BJ (cell line): ENCODE measurements around the gene HDGF. TPM values are rescaled to one million over a fixed set of nuclear protein-coding genes. Genes with fewer than 3 reads are reported as not detected.
A peak's percentile ranks its signal among the peaks of the same experiment; 100 is the strongest.

ENCODE experiments used
- CTCF ChIA-PET: fragments of 350-600 bp; formaldehyde crosslinking; extraction: SDS; loops from one replicate; lab custom pipeline; 2021; ENCODE audit warnings: antibody characterized with exemption, inconsistent platforms; lab: Yijun Ruan, JAX
- POLR2A ChIA-PET: fragments of 300-600 bp; sonication (Branson Sonifier 250); formaldehyde crosslinking; extraction: SDS; loops from one replicate; lab custom pipeline; 2021; ENCODE audit warnings: antibody characterized with exemption; lab: Charles Lee
- DNase-seq: peaks from one replicate; pipeline ENCODE4 v3.0.0-alpha.2; 2011; ENCODE audit warnings: low read depth
- H3K27me3 ChIP-seq: 2 replicates; pipeline ENCODE4 v1.6.0; 2011; ENCODE audit warnings: low read length; ENCODE audit not compliant: control insufficient read depth, insufficient read depth
- H3K36me3 ChIP-seq: 2 replicates; pipeline ENCODE4 v1.5.1; 2011; ENCODE audit warnings: low read length; ENCODE audit not compliant: control insufficient read depth, insufficient read depth
- H3K4me3 ChIP-seq: 2 replicates; pipeline ENCODE4 v1.5.1; 2011; ENCODE audit warnings: low read depth, mild to moderate bottlenecking, control low read depth, low read length
- polyA plus RNA-seq: library from polyadenylated mRNA; depleted of rRNA; stranded (reverse); fragments of >200 nt; gene quantifications from 2 replicates; pipeline ENCODE4 v1.2.3, GENCODE V29; 2011
- TF ChIP-seq, protein P1 (sequence below): IDR thresholded peaks from 2 replicates; pipeline ENCODE4 v1.5.1; 2011; ENCODE audit warnings: low read depth, mild to moderate bottlenecking, control low read depth, inconsistent platforms, low read length, moderate library complexity; ENCODE audit not compliant: insufficient read depth

The HDGF gene
- polyA plus RNA-seq, 1 experiment = 179 TPM

DNA sequence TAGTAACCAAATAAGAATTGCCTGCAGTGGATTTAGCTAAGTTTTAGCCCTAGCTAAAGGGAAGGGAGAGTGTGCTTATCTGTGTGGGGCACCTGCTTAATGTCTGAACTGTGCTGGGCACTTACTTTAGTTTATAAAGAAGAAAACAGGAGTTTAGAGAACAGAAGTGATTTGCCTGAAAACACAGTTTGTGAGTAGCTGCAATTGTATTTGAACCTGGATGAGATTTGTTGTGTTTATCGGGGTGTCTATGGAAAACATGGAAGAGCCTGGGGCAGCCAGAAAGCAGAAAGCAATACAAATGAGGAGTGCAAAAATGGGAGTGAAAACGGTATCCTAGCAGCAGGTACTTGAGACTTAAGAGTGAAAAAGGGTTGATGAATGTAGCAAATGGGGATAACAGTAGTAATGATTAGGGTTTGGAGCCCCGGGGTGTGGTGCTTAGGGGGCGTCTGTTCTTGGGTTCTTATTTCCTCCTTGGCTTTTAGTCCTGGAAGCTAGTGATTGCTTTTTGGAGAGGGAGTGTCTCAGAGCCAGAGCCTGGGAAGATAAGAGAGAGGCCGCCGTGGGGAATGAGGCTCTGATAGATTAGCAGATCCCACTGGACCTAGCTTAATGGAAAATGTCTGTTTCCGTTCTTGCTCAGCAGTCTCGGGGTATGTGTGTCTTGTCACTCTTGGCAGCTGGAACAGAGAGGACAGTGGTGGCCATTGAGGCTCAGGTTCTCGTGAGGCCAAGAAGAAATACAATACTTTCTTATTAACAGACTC lies 21.4 kb upstream of the HDGF start:
- POLR2A ChIA-PET = interaction anchor here (0.9 kb wide), 1 partner anchor 65 kb away, joined by 6 read pairs; no protein-coding TSS in a partner anchor
- no peaks in the 10 kb centered on the region for H3K27me3 ChIP-seq
- CTCF ChIA-PET = interaction anchor here (0.9 to 1.2 kb wide), 6 partner anchors 8 to 155 kb away, joined by 3 to 7 read pairs (median 4); partner anchors contain the start of gene LRRC71
- TF ChIP-seq, protein P1, sequence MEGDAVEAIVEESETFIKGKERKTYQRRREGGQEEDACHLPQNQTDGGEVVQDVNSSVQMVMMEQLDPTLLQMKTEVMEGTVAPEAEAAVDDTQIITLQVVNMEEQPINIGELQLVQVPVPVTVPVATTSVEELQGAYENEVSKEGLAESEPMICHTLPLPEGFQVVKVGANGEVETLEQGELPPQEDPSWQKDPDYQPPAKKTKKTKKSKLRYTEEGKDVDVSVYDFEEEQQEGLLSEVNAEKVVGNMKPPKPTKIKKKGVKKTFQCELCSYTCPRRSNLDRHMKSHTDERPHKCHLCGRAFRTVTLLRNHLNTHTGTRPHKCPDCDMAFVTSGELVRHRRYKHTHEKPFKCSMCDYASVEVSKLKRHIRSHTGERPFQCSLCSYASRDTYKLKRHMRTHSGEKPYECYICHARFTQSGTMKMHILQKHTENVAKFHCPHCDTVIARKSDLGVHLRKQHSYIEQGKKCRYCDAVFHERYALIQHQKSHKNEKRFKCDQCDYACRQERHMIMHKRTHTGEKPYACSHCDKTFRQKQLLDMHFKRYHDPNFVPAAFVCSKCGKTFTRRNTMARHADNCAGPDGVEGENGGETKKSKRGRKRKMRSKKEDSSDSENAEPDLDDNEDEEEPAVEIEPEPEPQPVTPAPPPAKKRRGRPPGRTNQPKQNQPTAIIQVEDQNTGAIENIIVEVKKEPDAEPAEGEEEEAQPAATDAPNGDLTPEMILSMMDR = no peak
- no peak for DNase-seq
- H3K4me3 ChIP-seq = no peak overlapping the region
- peaks cover 3% of the 10 kb centered on the region for H3K36me3 ChIP-seq

DNA sequence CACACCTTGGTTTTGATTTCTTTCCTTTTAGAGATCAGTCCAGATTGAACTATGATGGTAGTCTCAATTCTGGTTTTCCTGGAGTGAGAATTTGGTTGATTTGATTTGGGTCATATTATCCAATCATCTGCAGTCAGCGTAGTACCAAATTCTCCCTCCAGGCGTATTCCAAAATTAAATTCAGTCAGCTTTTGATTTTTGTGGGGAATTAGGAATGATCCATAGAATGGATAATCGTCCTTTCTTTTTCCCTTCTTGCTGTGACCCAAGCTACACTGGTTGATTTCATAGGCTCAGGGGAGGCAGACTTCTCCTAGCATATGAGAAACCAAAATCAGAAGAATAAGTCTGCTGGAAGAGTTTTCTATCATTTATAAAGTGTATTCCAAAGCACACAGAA lies 20.7 kb upstream of the HDGF start:
- H3K4me3 ChIP-seq = no peak overlapping the region
- TF ChIP-seq, protein P1 = no peak
- POLR2A ChIA-PET = interaction anchor here (0.9 kb wide), 1 partner anchor 64 kb away, joined by 6 read pairs; no protein-coding TSS in a partner anchor
- peaks cover 3% of the 10 kb centered on the region for H3K36me3 ChIP-seq
- no peaks in the 10 kb centered on the region for H3K27me3 ChIP-seq
- no peak for DNase-seq
- CTCF ChIA-PET = interaction anchor here (0.7 to 2.4 kb wide), 8 partner anchors 9 to 148 kb away, joined by 3 to 15 read pairs (median 3); partner anchors contain the start of gene LRRC71

DNA sequence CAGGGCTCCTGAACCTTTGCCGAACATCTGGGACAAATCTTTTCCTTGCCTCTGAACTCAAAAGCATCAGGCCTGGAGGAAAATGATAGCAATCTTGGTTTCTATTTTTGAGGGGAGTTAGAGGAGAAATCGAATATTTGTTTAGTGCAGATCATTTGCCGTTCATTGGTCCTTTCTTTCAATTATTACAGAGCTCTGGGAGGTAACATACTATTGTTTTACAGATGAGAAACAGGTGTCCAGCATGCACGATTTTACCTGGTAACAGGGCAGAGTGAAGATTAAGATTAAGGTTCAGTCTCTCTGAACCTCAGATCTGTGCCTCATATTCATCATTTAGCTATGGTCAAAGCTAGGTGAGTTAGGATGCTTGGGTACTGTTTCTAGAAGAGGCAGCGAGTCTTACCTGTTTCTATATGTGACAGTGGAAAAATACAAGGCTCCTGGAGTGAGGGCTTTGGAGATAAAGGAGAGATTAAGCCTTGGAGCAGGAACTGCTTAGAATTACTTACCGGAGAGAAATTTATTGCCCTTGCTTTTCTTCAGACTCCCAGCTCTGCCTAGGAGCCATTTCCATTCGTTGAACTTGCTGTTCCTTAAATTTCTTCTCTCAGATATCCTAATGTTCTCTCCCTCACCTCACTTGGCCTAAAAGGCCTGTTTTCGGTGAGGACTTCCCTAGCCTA lies 17.3 kb upstream of the HDGF start:
- ChIA-PET CTCF (interaction anchor here (1.3 to 3.3 kb wide), 5 partner anchors 12 to 91 kb away, joined by 3 to 17 read pairs (median 11); no protein-coding TSS in a partner anchor), POLR2A (no interaction called here)
- Histone ChIP-seq H3K4me3 (peak overlapping the region; percentile 97), H3K36me3 (peaks cover 3% of the 10 kb centered on the region), H3K27me3 (no peaks in the 10 kb centered on the region)
- TF ChIP-seq, protein P1 = no peak
- DNase-seq = no peak

DNA sequence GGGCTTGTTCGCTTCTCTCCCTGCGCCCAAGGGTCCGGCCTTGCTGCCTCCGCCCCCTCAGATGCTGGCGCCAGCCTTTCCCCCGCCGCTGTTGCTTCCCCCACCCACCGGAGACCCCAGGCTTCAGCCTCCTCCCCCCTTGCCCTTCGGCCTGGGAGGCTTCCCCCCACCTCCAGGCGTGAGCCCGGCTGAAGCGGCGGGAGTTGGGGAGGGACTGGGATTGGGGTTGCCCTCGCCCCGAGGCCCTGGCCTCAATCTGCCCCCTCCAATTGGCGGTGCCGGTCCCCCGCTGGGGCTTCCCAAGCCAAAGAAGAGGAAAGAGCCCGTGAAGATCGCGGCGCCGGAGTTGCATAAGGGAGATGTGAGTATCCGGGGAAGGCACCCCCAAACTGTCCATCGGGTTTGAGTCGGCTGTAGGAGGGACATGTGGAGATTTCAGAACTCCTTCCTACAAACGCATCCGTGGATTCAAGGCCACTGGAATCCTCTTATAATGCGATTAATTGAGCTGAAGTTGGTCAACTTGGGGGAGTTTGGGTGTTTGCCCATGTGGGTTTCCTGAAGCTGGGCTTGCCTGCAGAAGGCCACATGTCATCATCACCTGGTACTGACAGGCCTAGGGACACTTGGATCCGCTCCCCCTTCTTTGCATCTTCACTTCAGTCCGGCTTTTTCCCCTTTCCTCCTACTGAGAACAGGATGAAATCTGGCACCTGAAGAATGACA lies 16.6 kb upstream of the HDGF start:
- no peak for DNase-seq
- TF ChIP-seq, protein P1 = no peak
- no peaks in the 10 kb centered on the region for H3K27me3 ChIP-seq
- H3K4me3 ChIP-seq = peak overlapping the region; percentile 97
- POLR2A ChIA-PET = interaction anchor here (1.4 kb wide), 1 partner anchor 27 kb away, joined by 11 read pairs; the partner anchor contains the start of gene MRPL24
- H3K36me3 ChIP-seq = peaks cover 3% of the 10 kb centered on the region
- CTCF ChIA-PET = interaction anchor here (0.9 to 3.3 kb wide), 7 partner anchors 11 to 92 kb away, joined by 3 to 17 read pairs (median 4); partner anchors contain the start of gene MRPL24
